GM12878 (cell line): ENCODE measurements around the gene CEP250. TPM values are rescaled to one million over a fixed set of nuclear protein-coding genes. Genes with fewer than 3 reads are reported as not detected.

Experiments
- ATAC-seq: fragments of 200-7000 bp; cut with Tn5 transposase; 3 replicates; pipeline ENCODE4 v1.9.1; 2020; ENCODE audit warnings: mild to moderate bottlenecking, moderate library complexity
- BruUV-seq: library from RNA; stranded (reverse); fragments of 400-500 nt; replicated peaks from 2 replicates; lab custom pipeline; 2021; lab: Mats Ljungman, UMichigan
- CTCF ChIA-PET: fragments of 300-600 bp; sonication (Branson Sonifier 250); formaldehyde crosslinking; extraction: SDS; loops from one replicate; lab custom pipeline; 2021; ENCODE audit warnings: inconsistent platforms; lab: Yijun Ruan, JAX
- POLR2A ChIA-PET: fragments of 350-600 bp; formaldehyde crosslinking; extraction: SDS; loops from one replicate; lab custom pipeline; 2021; ENCODE audit warnings: inconsistent platforms; lab: Charles Lee
- RAD21 ChIA-PET: fragments of 300-600 bp; sonication (Branson Sonifier 250); formaldehyde crosslinking; loops from one replicate; lab custom pipeline; 2023; ENCODE audit warnings: antibody characterized with exemption; ENCODE audit not compliant: unreplicated experiment; lab: Charles Lee
- SMC1A ChIA-PET: fragments of 300-600 bp; sonication (Branson Sonifier 250); formaldehyde crosslinking; loops from one replicate; lab custom pipeline; 2023; ENCODE audit not compliant: unreplicated experiment, uncharacterized antibody; lab: Charles Lee
- DNase-seq: peaks from one replicate; pipeline ENCODE4 v3.0.0-alpha.2; 2011; ENCODE audit warnings: low read depth, low spot score
- FAIRE-seq: peaks from 3 replicates; lab custom pipeline; 2011; peaks lifted over from hg19 to GRCh38; lab: Jason Lieb, UNC
- H2AFZ ChIP-seq: 2 replicates; pipeline ENCODE4 v1.6.0; 2011; ENCODE audit warnings: low read depth, low read length, control low read depth; ENCODE audit not compliant: control insufficient read depth
- H3K27ac ChIP-seq: 2 replicates; pipeline ENCODE4 v1.5.1; 2011; ENCODE audit warnings: control low read depth; ENCODE audit not compliant: control insufficient read depth, insufficient read depth
- H3K27me3 ChIP-seq, 2 experiments: replicated peaks in 1 of 2; 2 replicates each; pipeline versions ENCODE4 v1.6.0 to v1.6.1; 2011; ENCODE audit warnings: low read length in 1 of 2; ENCODE audit not compliant: control insufficient read depth in 2 of 2, insufficient read depth in 2 of 2
- H3K36me3 ChIP-seq, 2 experiments: 2 replicates each; pipeline ENCODE4 v1.5.1; 2011; ENCODE audit warnings: low read length in 1 of 2; ENCODE audit not compliant: control insufficient read depth in 2 of 2, insufficient read depth in 2 of 2
- H3K4me1 ChIP-seq: 2 replicates; pipeline ENCODE4 v1.6.1; 2011; ENCODE audit warnings: mild to moderate bottlenecking, low read length, moderate library complexity, mixed read lengths; ENCODE audit not compliant: control insufficient read depth, insufficient read depth
- H3K4me2 ChIP-seq: 2 replicates; pipeline ENCODE4 v1.6.0; 2011; ENCODE audit warnings: control low read depth; ENCODE audit not compliant: control insufficient read depth, insufficient read depth
- H3K4me3 ChIP-seq: fragments of 200-600 bp; sonication (generic); 2 replicates; pipeline ENCODE4 v1.5.1; 2016
- H3K79me2 ChIP-seq: 2 replicates; pipeline ENCODE4 v1.6.0; 2011; ENCODE audit warnings: low read length; ENCODE audit not compliant: control insufficient read depth, insufficient read depth
- H3K9ac ChIP-seq: 2 replicates; pipeline ENCODE4 v1.8.0; 2011; ENCODE audit warnings: low read length, control low read depth, mixed read lengths; ENCODE audit not compliant: control insufficient read depth, insufficient read depth
- H3K9me3 ChIP-seq: replicated peaks from 3 replicates; pipeline ENCODE4 v1.5.1; 2011; ENCODE audit warnings: mild to moderate bottlenecking, low read length; ENCODE audit not compliant: control insufficient read depth, insufficient read depth
- H4K20me1 ChIP-seq: 2 replicates; pipeline ENCODE4 v1.6.0; 2011; ENCODE audit not compliant: control insufficient read depth, insufficient read depth
- BCL11A ChIP-seq: IDR thresholded peaks from 2 replicates; pipeline ENCODE4 v1.6.1; 2011; ENCODE audit warnings: low read depth, low read length
- CBX3 ChIP-seq: fragments of 200-600 bp; sonication (generic); IDR thresholded peaks from 2 replicates; pipeline ENCODE4 v1.6.1; 2016; ENCODE audit warnings: low read depth, borderline replicate concordance
- CHD4 ChIP-seq: fragments of 200-600 bp; sonication (generic); IDR thresholded peaks from 2 replicates; pipeline ENCODE4 v1.6.1; 2016; ENCODE audit warnings: mild to moderate bottlenecking
- HDAC6 ChIP-seq: fragments of 200-600 bp; sonication (generic); IDR thresholded peaks from one replicate; pipeline ENCODE4 v1.8.0; 2017; ENCODE audit warnings: antibody characterized with exemption; ENCODE audit not compliant: unreplicated experiment
- HSF1 ChIP-seq: fragments of 150-350 bp; IDR thresholded peaks from 2 replicates; pipeline ENCODE4 v1.6.1; 2014; ENCODE audit warnings: mild to moderate bottlenecking, low read depth, low read length
- IKZF2 ChIP-seq, 2 experiments: fragments of 450-650 bp; IDR thresholded peaks; 2 replicates each; pipeline ENCODE4 v1.6.1; 2017; ENCODE audit warnings: mild to moderate bottlenecking in 2 of 2, moderate library complexity in 2 of 2
- IRF3 ChIP-seq: fragments of 450-650 bp; IDR thresholded peaks from 2 replicates; pipeline ENCODE4 v1.6.1; 2014; ENCODE audit warnings: mild to moderate bottlenecking
- MYC ChIP-seq: IDR thresholded peaks from 2 replicates; pipeline ENCODE4 v1.6.1; 2011; ENCODE audit warnings: mild to moderate bottlenecking, low read length, moderate library complexity, inconsistent platforms; ENCODE audit not compliant: insufficient read depth, insufficient replicate concordance, insufficient read length, severe bottlenecking
- NRF1 ChIP-seq: conservative IDR thresholded peaks from 2 replicates; pipeline ENCODE4 v1.6.1; 2011; ENCODE audit warnings: mild to moderate bottlenecking, low read depth, low read length, improper control_type of control experiment
- POLR2A ChIP-seq: IDR thresholded peaks from 2 replicates; pipeline ENCODE4 v1.6.1; 2011; ENCODE audit warnings: low read depth, mild to moderate bottlenecking, low read length
- RELA ChIP-seq: fragments of 450-650 bp; IDR thresholded peaks from 2 replicates; pipeline ENCODE4 v1.8.0; 2014; ENCODE audit warnings: borderline replicate concordance; ENCODE audit not compliant: partially characterized antibody
- SMAD5 ChIP-seq: IDR thresholded peaks from 2 replicates; pipeline ENCODE4 v1.6.1; 2016; ENCODE audit warnings: antibody characterized with exemption, low read depth
- SPI1 ChIP-seq: IDR thresholded peaks from 2 replicates; pipeline ENCODE4 v1.6.1; 2011; ENCODE audit warnings: low read depth, mild to moderate bottlenecking, low read length, moderate library complexity, borderline replicate concordance; ENCODE audit not compliant: insufficient read depth
- SUZ12 ChIP-seq: fragments of 200-600 bp; sonication (generic); IDR thresholded peaks from one replicate; pipeline ENCODE4 v1.6.1; 2018; ENCODE audit warnings: antibody characterized with exemption, mild to moderate bottlenecking; ENCODE audit not compliant: unreplicated experiment
- TCF7 ChIP-seq: IDR thresholded peaks from 2 replicates; pipeline ENCODE4 v1.6.1; 2014; ENCODE audit warnings: antibody characterized with exemption, borderline replicate concordance
- USF2 ChIP-seq: IDR thresholded peaks from 2 replicates; pipeline ENCODE4 v1.6.1; 2011; ENCODE audit warnings: low read depth, low read length, improper control_type of control experiment, borderline replicate concordance
- ZBTB11 ChIP-seq: fragments of 450-650 bp; formaldehyde crosslinking; IDR thresholded peaks from 2 replicates; pipeline ENCODE4 v1.5.0; 2022; ENCODE audit warnings: mild to moderate bottlenecking, missing genetic modification characterization
- WGBS: methylation state at CpG from one replicate; pipeline ENCODE4 v1.1.6; 2016; ENCODE audit warnings: low lambda C conversion rate; ENCODE audit not compliant: insufficient replicate concordance, insufficient coverage; ENCODE audit errors: missing lambda C conversion rate; 5-methylcytosine and 5-hydroxymethylcytosine counted together
- in situ Hi-C: fragments of 300-500 bp; cut with MboI; formaldehyde crosslinking; loops from 9 replicates; pipeline ENCODE4 v1.14.3; 2018; ENCODE audit warnings: mixed read lengths
- intact Hi-C: fragments of 100-400 bp; cut with micrococcal nuclease; formaldehyde crosslinking; loops from one replicate; pipeline ENCODE4 v1.14.2; 2022; ENCODE audit not compliant: unreplicated experiment
- polyA plus RNA-seq, 11 experiments: library from polyadenylated mRNA; depleted of rRNA in 4 of 11; unstranded in 6 of 11; stranded (reverse) in 5 of 11; fragments of >200 nt; fragmentation: Nextera tagmentation in 4 of 11; fragmentation: Illumina TruSeq in 1 of 11; extraction: Ambion mirVana in 4 of 11; extraction: Trizol in 1 of 11; gene quantifications; 1 replicate in 1 of 11; 2 replicates in 10 of 11; pipeline versions ENCODE4 v1.2.1 to v1.2.3, GENCODE V29; 2011 to 2016; ENCODE audit warnings: inconsistent platforms in 2 of 11, missing spikeins in 2 of 11, low read depth in 1 of 11
- total RNA-seq, 4 experiments: library from RNA; depleted of rRNA in 3 of 4; stranded (reverse); fragments of >200 nt in 3 of 4; fragmentation: Illumina TruSeq in 1 of 4; extraction: Trizol in 1 of 4; gene quantifications; 2 replicates each; pipeline versions ENCODE4 v1.2.1 to v1.2.3, GENCODE V29; 2013 to 2021

Gene CEP250
- total and polyA plus RNA-seq, 10 of the 15 experiments (the other 5 are each of a cell fraction or from before 2014, with no cell fraction given), result 2.4 to 41.6 (median 25.7) TPM

GRCh38 chr20:35542990-35543389 is 87.6 kb downstream of the CEP250 start:
- SMC1A ChIA-PET, result interaction anchor here (0.7 to 1.4 kb wide), 4 partner anchors 8 to 342 kb away, joined by 3 to 6 read pairs (median 4); no protein-coding TSS in a partner anchor
- DNase-seq (no peak), FAIRE-seq (no peak)
- Histone ChIP-seq H3K27ac (no peak overlapping the region), H3K36me3 (no peaks in the 10 kb centered on the region; a peak in 1 of 4 replicates)
- TF ChIP-seq SMAD5, result no peak
- TF ChIP-seq IKZF2 (IDR thresholded peaks at IDR 0.05), result no peak
- no peak for TF ChIP-seq HSF1
- no peak for TF ChIP-seq IRF3
- no peak for TF ChIP-seq RELA
- TF ChIP-seq SUZ12, result no peak
- no peak for TF ChIP-seq MYC
- no peak for TF ChIP-seq USF2
- no peak for TF ChIP-seq CHD4
- TF ChIP-seq ZBTB11, result no peak
- no peak for TF ChIP-seq SPI1
- TF ChIP-seq POLR2A, result no peak
- no peak for TF ChIP-seq TCF7
- no peak for TF ChIP-seq HDAC6
- TF ChIP-seq NRF1, result no peak
- no peak for TF ChIP-seq CBX3
- no peak for TF ChIP-seq BCL11A
- TF ChIP-seq, all 136 proteins: peak for 0
- Histone ChIP-seq H4K20me1 (no peaks in the 10 kb centered on the region), H3K4me3 (peak overlapping the region; percentile 92), H3K4me2 (peak overlapping the region; percentile 82; the same call in 1 of the 2 replicates), H2AFZ (no peak overlapping the region), H3K9me3 (no peaks in the 10 kb centered on the region), H3K4me1 (peaks cover 12% of the 10 kb centered on the region), H3K79me2 (peaks cover 6% of the 10 kb centered on the region; the same call in 1 of the 2 replicates), H3K9ac (no peak overlapping the region), H3K27me3 (no peaks in the 10 kb centered on the region)
- WGBS, result 67% methylated on average over 1 of the region's 1 CpG
- RAD21 ChIA-PET, result interaction anchor here (1.3 to 1.5 kb wide), 2 partner anchors 73 to 121 kb away, joined by 3 read pairs; no protein-coding TSS in a partner anchor
- POLR2A ChIA-PET, result interaction anchor here (0.5 to 4.0 kb wide), 3 partner anchors 52 to 410 kb away, joined by 5 to 16 read pairs (median 7); partner anchors contain the start of gene SCAND1
- no TSS peak for BruUV-seq
- in situ Hi-C loops, result no loop called here
- intact Hi-C loops, result loop anchor here (5.0 kb wide), 1 partner anchor 74 kb away; the partner anchor contains the start of gene SPAG4
- CTCF ChIA-PET, result interaction anchor here (0.8 kb wide), 1 partner anchor 36 kb away, joined by 4 read pairs; no protein-coding TSS in a partner anchor
- no peak for ATAC-seq
